ENCODE results near the gene ATG12. TPM values are rescaled to one million over a fixed set of nuclear protein-coding genes. Genes with fewer than 3 reads are reported as not detected.
A peak's percentile ranks its signal among the peaks of the same experiment; 100 is the strongest.

ATG12 gene
- total and polyA plus RNA-seq, 2 of the 8 experiments (the other 6 are each of a cell fraction or from before 2014, with no cell fraction given) = 23.8 to 49.3 TPM

- H3K14ac ChIP-seq (ENCODE audit: insufficient read length) = no peak overlapping the region
- no peak overlapping the region for H2BK15ac ChIP-seq (ENCODE audit: low read length)
- peaks cover 11% of the 10 kb centered on the region for H3K23me2 ChIP-seq (ENCODE audit: low read depth, low read length)
- TF ChIP-seq, protein P1, sequence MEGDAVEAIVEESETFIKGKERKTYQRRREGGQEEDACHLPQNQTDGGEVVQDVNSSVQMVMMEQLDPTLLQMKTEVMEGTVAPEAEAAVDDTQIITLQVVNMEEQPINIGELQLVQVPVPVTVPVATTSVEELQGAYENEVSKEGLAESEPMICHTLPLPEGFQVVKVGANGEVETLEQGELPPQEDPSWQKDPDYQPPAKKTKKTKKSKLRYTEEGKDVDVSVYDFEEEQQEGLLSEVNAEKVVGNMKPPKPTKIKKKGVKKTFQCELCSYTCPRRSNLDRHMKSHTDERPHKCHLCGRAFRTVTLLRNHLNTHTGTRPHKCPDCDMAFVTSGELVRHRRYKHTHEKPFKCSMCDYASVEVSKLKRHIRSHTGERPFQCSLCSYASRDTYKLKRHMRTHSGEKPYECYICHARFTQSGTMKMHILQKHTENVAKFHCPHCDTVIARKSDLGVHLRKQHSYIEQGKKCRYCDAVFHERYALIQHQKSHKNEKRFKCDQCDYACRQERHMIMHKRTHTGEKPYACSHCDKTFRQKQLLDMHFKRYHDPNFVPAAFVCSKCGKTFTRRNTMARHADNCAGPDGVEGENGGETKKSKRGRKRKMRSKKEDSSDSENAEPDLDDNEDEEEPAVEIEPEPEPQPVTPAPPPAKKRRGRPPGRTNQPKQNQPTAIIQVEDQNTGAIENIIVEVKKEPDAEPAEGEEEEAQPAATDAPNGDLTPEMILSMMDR (IDR thresholded peaks at IDR 0.05; ENCODE audit: control extremely low read depth in 1 of 3, insufficient read depth in 1 of 3, low read depth in 1 of 3, low read length in 3 of 3) = peak in 1 of 3 experiments; percentile 11; a peak in 1 of 4 replicates
- TF ChIP-seq NRF1 (IDR thresholded peaks at IDR 0.05; ENCODE audit: low read depth, low read length) (no peak), POLR2A (IDR thresholded peaks at IDR 0.05; ENCODE audit: control extremely low read depth in 1 of 2, low read depth in 2 of 2, low read length in 2 of 2) (no peak), SAP30 (IDR thresholded peaks at IDR 0.05; ENCODE audit: insufficient read depth, insufficient replicate concordance, low read length) (peak; percentile 53)
- no peaks in the 10 kb centered on the region; the same call in 1 of the 2 replicates for H3K79me1 ChIP-seq (ENCODE audit: low read depth, low read length)
- H3K4me3 ChIP-seq (ENCODE audit: extremely low read depth in 1 of 4, insufficient read depth in 2 of 4, low read depth in 3 of 4, low read length in 4 of 4) = peak overlapping the region; percentile 70 to 82 (median 72)
- FAIRE-seq = no peak
- peaks cover 0 to 3% of the 10 kb centered on the region in 2 experiments; a peak in 1 of 4 replicates for H3K79me2 ChIP-seq (ENCODE audit: control insufficient read depth in 1 of 2, insufficient read depth in 2 of 2, low read length in 2 of 2)
- 31 to 100% methylated on average over 1 to 21 of the region's 21 CpGs for WGBS, 2 experiments (ENCODE audit: extremely low coverage in 1 of 2, insufficient coverage in 1 of 2, insufficient read length in 1 of 2, insufficient replicate concordance in 2 of 2, low coverage in 1 of 2, low lambda C conversion rate in 2 of 2, missing lambda C conversion rate in 1 of 2)
- no peak overlapping the region for H2BK20ac ChIP-seq (ENCODE audit: low read length)
- no peak overlapping the region for H4K91ac ChIP-seq (replicated peaks; ENCODE audit: insufficient read length, low read length)
- no peak overlapping the region for H2BK5ac ChIP-seq (ENCODE audit: low read depth, low read length)
- no peak overlapping the region for H2BK120ac ChIP-seq (replicated peaks; ENCODE audit: low read depth, low read length)
- no peak overlapping the region for H4K8ac ChIP-seq (ENCODE audit: extremely low read depth, insufficient read depth, low read length)
- H3K9ac ChIP-seq (replicated peaks in 1 of 4; ENCODE audit: extremely low read depth in 1 of 4, low read depth in 3 of 4, low read length in 3 of 4) = no peak overlapping the region
- no peak overlapping the region for H2AK5ac ChIP-seq (ENCODE audit: low read depth, low read length)
- H3K4me2 ChIP-seq (ENCODE audit: insufficient read depth in 1 of 2, low read depth in 2 of 2, low read length in 2 of 2) = peak overlapping the region; percentile 78 to 99
- no peak overlapping the region for H2BK12ac ChIP-seq (ENCODE audit: low read depth, low read length)
- POLR2A ChIA-PET (ENCODE audit: partially characterized antibody) = interaction anchor here (0.6 to 1.8 kb wide), 10 partner anchors 8 to 445 kb away, joined by 3 to 11 read pairs (median 4); partner anchors contain the start of genes AP3S1 and ATG12
- H3K4ac ChIP-seq (replicated peaks; ENCODE audit: insufficient read length, low read depth, low read length) = no peak overlapping the region
- H3K9me3 ChIP-seq (ENCODE audit: insufficient read depth in 2 of 2, low read depth in 1 of 2, low read length in 1 of 2) = no peaks in the 10 kb centered on the region
- peaks cover 0 to 5% (median 1%) of the 10 kb centered on the region in 4 experiments; a peak in 5 of 7 replicates for H3K4me1 ChIP-seq (replicated peaks in 1 of 4; ENCODE audit: control insufficient read depth in 3 of 4, insufficient read depth in 4 of 4, low read length in 3 of 4)
- no peak for DNase-seq (ENCODE audit: low read depth in 1 of 2, low spot score in 2 of 2)
- H3K27me3 ChIP-seq (replicated peaks in 1 of 4; ENCODE audit: control insufficient read depth in 3 of 4, extremely low read depth in 1 of 4, insufficient read depth in 3 of 4, low read length in 3 of 4) = peaks cover 0 to 22% (median 12%) of the 10 kb centered on the region in 4 experiments; a peak in 6 of 7 replicates
- H3K36me3 ChIP-seq (ENCODE audit: control insufficient read depth in 2 of 4, insufficient read depth in 4 of 4, low read length in 3 of 4) = peaks cover 0 to 7% (median 1%) of the 10 kb centered on the region in 4 experiments; a peak in 2 of 8 replicates
- no peak overlapping the region for H3K27ac ChIP-seq (ENCODE audit: low read depth, low read length)
- H4K20me1 ChIP-seq (replicated peaks in 1 of 2; ENCODE audit: control insufficient read depth in 1 of 2, insufficient read depth in 2 of 2, low read length in 2 of 2) = peaks cover 0 to 3% of the 10 kb centered on the region in 2 experiments
- CTCF ChIA-PET (ENCODE audit: partially characterized antibody) = interaction anchor here (0.9 to 4.0 kb wide), 7 partner anchors 15 to 241 kb away, joined by 3 to 14 read pairs (median 4); partner anchors contain the start of gene ATG12
- H4K5ac ChIP-seq (ENCODE audit: insufficient read length, low read depth, low read length) = no peak overlapping the region
- no peak overlapping the region for H3K18ac ChIP-seq (ENCODE audit: extremely low read depth, low read length)
- H2AFZ ChIP-seq (ENCODE audit: low read length) = no peak overlapping the region
- no peak overlapping the region for H3K56ac ChIP-seq (replicated peaks; ENCODE audit: insufficient read length, low read depth, low read length)
- no peak overlapping the region for H3K23ac ChIP-seq (ENCODE audit: insufficient read length)
Measured at GRCh38 chr5:115815006-115815692, 26.2 kb downstream of the ATG12 start.
